IMR-90 (cell line): ENCODE measurements around the gene CST9L. TPM values are rescaled to one million over a fixed set of nuclear protein-coding genes. Genes with fewer than 3 reads are reported as not detected.
A peak's percentile ranks its signal among the peaks of the same experiment; 100 is the strongest.

Source experiments
- ATAC-seq: fragments of 200-7000 bp; cut with Tn5 transposase; 2 replicates; pipeline ENCODE4 v1.9.1; 2020; ENCODE audit warnings: low read depth, mild to moderate bottlenecking, moderate library complexity
- BruUV-seq: library from RNA; stranded (reverse); fragments of 400-500 nt; replicated peaks from 2 replicates; lab custom pipeline; 2021; lab: Mats Ljungman, UMichigan
- CTCF ChIA-PET: fragments of 300-600 bp; formaldehyde crosslinking; extraction: SDS; loops from one replicate; lab custom pipeline; 2021; ENCODE audit warnings: antibody characterized with exemption; lab: Yijun Ruan, JAX
- POLR2A ChIA-PET: fragments of 300-600 bp; sonication (Branson Sonifier 250); formaldehyde crosslinking; loops from one replicate; lab custom pipeline; 2022; ENCODE audit warnings: antibody characterized with exemption; ENCODE audit not compliant: unreplicated experiment; lab: Charles Lee
- DNase-seq: peaks from one replicate; pipeline ENCODE4 v3.0.0; 2013
- H2AFZ ChIP-seq: replicated peaks from 2 replicates; pipeline ENCODE3; 2013; ENCODE audit warnings: low read length, mild to moderate bottlenecking; ENCODE audit not compliant: poor library complexity
- H2AK5ac ChIP-seq: 2 replicates; pipeline ENCODE4 v1.6.1; 2013; ENCODE audit warnings: low read depth, low read length, inconsistent platforms
- H2AK9ac ChIP-seq: replicated peaks from 2 replicates; pipeline ENCODE3; 2013; ENCODE audit warnings: mild to moderate bottlenecking, low read depth, low read length, moderate library complexity; ENCODE audit not compliant: poor library complexity
- H2BK120ac ChIP-seq: 2 replicates; pipeline ENCODE4 v1.6.1; 2013; ENCODE audit warnings: low read depth, low read length, inconsistent platforms
- H2BK15ac ChIP-seq: 3 replicates; pipeline ENCODE4 v1.6.1; 2013; ENCODE audit warnings: low read depth, low read length, inconsistent platforms
- H2BK20ac ChIP-seq: 2 replicates; pipeline ENCODE4 v1.6.1; 2013; ENCODE audit warnings: low read depth, mild to moderate bottlenecking, inconsistent platforms, low read length, moderate library complexity
- H2BK5ac ChIP-seq: 2 replicates; pipeline ENCODE4 v1.6.1; 2013; ENCODE audit warnings: mild to moderate bottlenecking, low read depth, low read length, inconsistent platforms; ENCODE audit not compliant: poor library complexity, severe bottlenecking
- H3K14ac ChIP-seq: replicated peaks from 2 replicates; pipeline ENCODE4 v1.6.1; 2013; ENCODE audit warnings: low read depth, low read length, inconsistent platforms
- H3K18ac ChIP-seq: 2 replicates; pipeline ENCODE4 v1.6.1; 2013; ENCODE audit warnings: low read depth, low read length, control low read depth
- H3K23ac ChIP-seq: 2 replicates; pipeline ENCODE4 v1.6.1; 2013; ENCODE audit warnings: low read depth, low read length, inconsistent platforms
- H3K27ac ChIP-seq: 2 replicates; pipeline ENCODE4 v1.5.1; 2013; ENCODE audit warnings: mild to moderate bottlenecking, control low read depth, low read length; ENCODE audit not compliant: insufficient read depth
- H3K27me3 ChIP-seq: 2 replicates; pipeline ENCODE4 v1.6.1; 2013; ENCODE audit warnings: low read length; ENCODE audit not compliant: control insufficient read depth, insufficient read depth
- H3K36me3 ChIP-seq: 2 replicates; pipeline ENCODE4 v1.6.1; 2013; ENCODE audit warnings: low read length, mixed read lengths; ENCODE audit not compliant: control insufficient read depth, insufficient read depth
- H3K4ac ChIP-seq: 2 replicates; pipeline ENCODE4 v1.6.1; 2013; ENCODE audit warnings: low read depth, low read length, inconsistent platforms
- H3K4me1 ChIP-seq: 2 replicates; pipeline ENCODE4 v1.6.1; 2013; ENCODE audit warnings: low read length, mixed read lengths; ENCODE audit not compliant: control insufficient read depth, insufficient read depth
- H3K4me2 ChIP-seq: 2 replicates; pipeline ENCODE4 v1.6.1; 2013; ENCODE audit warnings: low read depth, mild to moderate bottlenecking, control low read depth, low read length, moderate library complexity
- H3K4me3 ChIP-seq: 2 replicates; pipeline ENCODE4 v1.5.1; 2013; ENCODE audit warnings: low read depth, mild to moderate bottlenecking, control low read depth, low read length, moderate library complexity; ENCODE audit not compliant: insufficient read depth
- H3K56ac ChIP-seq: 2 replicates; pipeline ENCODE4 v1.6.1; 2013; ENCODE audit warnings: low read length, inconsistent platforms; ENCODE audit not compliant: insufficient read depth; ENCODE audit errors: extremely low read depth
- H3K79me1 ChIP-seq, 2 experiments: 2 replicates each; pipeline ENCODE4 v1.6.1; 2013; ENCODE audit warnings: low read length in 2 of 2, inconsistent platforms in 1 of 2, low read depth in 1 of 2
- H3K9ac ChIP-seq: 2 replicates; pipeline ENCODE4 v1.6.1; 2013; ENCODE audit warnings: low read depth, low read length, control low read depth
- H3K9me1 ChIP-seq: 2 replicates; pipeline ENCODE4 v1.6.1; 2013; ENCODE audit warnings: low read length, inconsistent platforms; ENCODE audit not compliant: insufficient read depth
- H3K9me3 ChIP-seq: 2 replicates; pipeline ENCODE4 v1.6.1; 2013; ENCODE audit warnings: low read length; ENCODE audit not compliant: control insufficient read depth, insufficient read depth
- H4K20me1 ChIP-seq: 2 replicates; pipeline ENCODE4 v1.6.1; 2013; ENCODE audit warnings: low read length, inconsistent platforms; ENCODE audit not compliant: insufficient read depth
- H4K5ac ChIP-seq: 2 replicates; pipeline ENCODE4 v1.6.1; 2013; ENCODE audit warnings: mild to moderate bottlenecking, low read depth, low read length, control low read depth
- H4K8ac ChIP-seq, 2 experiments: 2 replicates each; pipeline ENCODE4 v1.6.1; 2013; ENCODE audit warnings: low read depth in 2 of 2, low read length in 2 of 2, control low read depth in 1 of 2, inconsistent platforms in 1 of 2
- H4K91ac ChIP-seq: 2 replicates; pipeline ENCODE4 v1.6.1; 2013; ENCODE audit warnings: low read depth, low read length, inconsistent platforms; ENCODE audit not compliant: insufficient read depth
- BHLHE40 ChIP-seq: fragments of 150-350 bp; IDR thresholded peaks from 2 replicates; pipeline ENCODE4 v1.6.1; 2016; ENCODE audit warnings: mild to moderate bottlenecking, low read depth, low read length
- CEBPB ChIP-seq: IDR thresholded peaks from 2 replicates; pipeline ENCODE4 v1.6.1; 2012; ENCODE audit warnings: low read depth, low read length, improper control_type of control experiment
- CHD1 ChIP-seq: IDR thresholded peaks from 2 replicates; pipeline ENCODE4 v1.6.1; 2012; ENCODE audit warnings: low read depth, low read length, improper control_type of control experiment
- FOS ChIP-seq: fragments of 150-350 bp; IDR thresholded peaks from 2 replicates; pipeline ENCODE4 v1.6.1; 2016; ENCODE audit warnings: low read depth, low read length
- MAFK ChIP-seq: IDR thresholded peaks from 2 replicates; pipeline ENCODE4 v1.6.1; 2012; ENCODE audit warnings: low read depth, low read length, improper control_type of control experiment
- MAZ ChIP-seq: IDR thresholded peaks from 2 replicates; pipeline ENCODE4 v1.6.1; 2012; ENCODE audit warnings: low read depth, mild to moderate bottlenecking, low read length, improper control_type of control experiment, moderate library complexity, borderline replicate concordance
- MXI1 ChIP-seq: IDR thresholded peaks from 2 replicates; pipeline ENCODE4 v1.6.1; 2012; ENCODE audit warnings: low read depth, mild to moderate bottlenecking, low read length, moderate library complexity, borderline replicate concordance
- NFE2L2 ChIP-seq: fragments of 150-350 bp; IDR thresholded peaks from 2 replicates; pipeline ENCODE4 v1.6.1; 2016; ENCODE audit warnings: low read depth, mild to moderate bottlenecking, low read length
- POLR2A ChIP-seq: IDR thresholded peaks from 2 replicates; pipeline ENCODE4 v1.6.1; 2012; ENCODE audit warnings: mild to moderate bottlenecking, low read depth, low read length
- RAD21 ChIP-seq: IDR thresholded peaks from 2 replicates; pipeline ENCODE4 v1.6.1; 2012; ENCODE audit warnings: low read length, improper control_type of control experiment
- RCOR1 ChIP-seq: IDR thresholded peaks from 2 replicates; pipeline ENCODE4 v1.6.1; 2012; ENCODE audit warnings: mild to moderate bottlenecking, low read length, improper control_type of control experiment; ENCODE audit not compliant: insufficient replicate concordance
- RFX5 ChIP-seq: IDR thresholded peaks from 2 replicates; pipeline ENCODE4 v1.8.0; 2012; ENCODE audit warnings: low read depth, mild to moderate bottlenecking, low read length, moderate library complexity
- SMC3 ChIP-seq: fragments of 150-350 bp; IDR thresholded peaks from 2 replicates; pipeline ENCODE4 v1.6.1; 2016; ENCODE audit warnings: low read depth, mild to moderate bottlenecking, antibody characterized with exemption, low read length, moderate library complexity
- WGBS, 2 experiments: methylation state at CpG; one replicate each; pipeline versions ENCODE4 v1.1.5 to v1.1.7; 2013; ENCODE audit warnings: missing lambda C conversion rate in 2 of 2; ENCODE audit not compliant: insufficient read length in 1 of 2; ENCODE audit errors: extremely low coverage in 2 of 2; 5-methylcytosine and 5-hydroxymethylcytosine counted together
- dilution Hi-C: fragments of 300-500 bp; cut with HindIII; formaldehyde crosslinking; loops from one replicate; pipeline ENCODE4 v1.14.3; 2018; ENCODE audit warnings: low sequenced_read_pairs; ENCODE audit not compliant: unreplicated experiment
- in situ Hi-C: fragments of 300-500 bp; cut with MboI; formaldehyde crosslinking; loops from 3 replicates; pipeline ENCODE4 v1.14.3; 2019; ENCODE audit warnings: low sequenced_read_pairs, inconsistent platforms, mixed read lengths
- intact Hi-C: fragments of 100-400 bp; cut with micrococcal nuclease; formaldehyde crosslinking; loops from 2 replicates; pipeline ENCODE4 v1.10.0; 2022
- polyA plus RNA-seq, 3 experiments: library from polyadenylated mRNA; depleted of rRNA; stranded (reverse); fragments of >200 nt; gene quantifications; 2 replicates each; pipeline ENCODE4 v1.2.3, GENCODE V29; 2012; ENCODE audit warnings: low replicate concordance in 1 of 3
- total RNA-seq: library from RNA; depleted of rRNA; stranded (reverse); fragments of >200 nt; gene quantifications from 2 replicates; pipeline ENCODE4 v1.2.3, GENCODE V29; 2012
- TF ChIP-seq, protein P1 (sequence below): conservative IDR thresholded peaks from 2 replicates; pipeline ENCODE4 v1.5.1; 2012; ENCODE audit warnings: mild to moderate bottlenecking, low read depth, low read length, improper control_type of control experiment
- TF ChIP-seq, protein P2 (sequence below): fragments of 150-350 bp; IDR thresholded peaks from 2 replicates; pipeline ENCODE4 v1.6.1; 2017; ENCODE audit warnings: mild to moderate bottlenecking, antibody characterized with exemption, low read length, low read depth

CST9L gene
- total and polyA plus RNA-seq, 2 of the 4 experiments (the other 2 are of a cell fraction) = not detected

DNA sequence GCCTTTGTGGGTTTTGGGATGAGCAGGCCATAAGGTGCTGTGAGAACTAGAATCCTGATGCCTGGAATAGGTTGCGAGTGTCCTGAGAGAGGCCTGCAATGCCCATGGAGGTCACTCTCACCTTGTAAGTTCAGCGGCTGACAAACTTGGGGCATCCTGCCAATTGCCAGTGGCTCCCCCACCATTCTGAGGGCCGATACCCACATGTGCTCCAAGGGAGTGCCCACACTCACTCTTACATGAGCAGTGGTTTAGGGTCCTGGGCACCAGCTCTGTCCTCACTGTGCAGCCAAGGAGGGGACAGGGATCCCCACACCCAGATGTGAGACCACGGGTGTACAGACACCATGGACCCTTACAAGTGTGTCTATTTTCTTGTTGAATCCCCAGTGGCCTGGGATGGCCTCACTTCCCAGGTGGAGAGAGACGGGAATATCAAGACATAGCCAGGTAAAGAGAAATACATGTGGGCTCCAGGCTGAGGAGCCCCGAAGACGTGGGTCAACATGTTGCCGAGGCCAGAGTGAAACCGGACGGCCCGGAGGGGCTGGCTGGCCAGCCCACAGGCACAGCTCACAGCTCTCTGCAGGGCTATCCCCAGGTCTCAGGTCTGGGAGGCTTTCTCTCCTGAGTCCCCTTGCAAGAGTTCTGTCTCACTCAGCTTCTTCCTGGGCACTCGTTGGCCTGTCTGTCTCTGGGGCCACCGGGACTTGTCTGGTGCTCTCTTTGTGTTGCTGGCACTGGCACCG is 39.4 kb upstream of the CST9L start:
- dilution Hi-C loops = no loop called here
- DNase-seq (no peak), ATAC-seq (no peak)
- Histone ChIP-seq H3K4me3 (no peak overlapping the region), H3K56ac (no peak overlapping the region), H3K23ac (no peak overlapping the region), H3K4ac (no peak overlapping the region), H3K9me3 (no peaks in the 10 kb centered on the region), H3K27me3 (peaks cover 28% of the 10 kb centered on the region), H3K9me1 (no peaks in the 10 kb centered on the region; the same call in 1 of the 2 replicates), H3K9ac (no peak overlapping the region), H2BK5ac (no peak overlapping the region), H3K4me2 (no peak overlapping the region), H2BK120ac (no peak overlapping the region), H3K27ac (no peak overlapping the region), H4K8ac (no peak overlapping the region), H3K18ac (no peak overlapping the region), H4K5ac (no peak overlapping the region), H3K36me3 (no peaks in the 10 kb centered on the region), H2AFZ (peak overlapping the region; percentile 28), H3K14ac (no peak overlapping the region), H2AK5ac (no peak overlapping the region), H2BK20ac (no peak overlapping the region), H2BK15ac (no peak overlapping the region), H4K91ac (no peak overlapping the region), H2AK9ac (no peak overlapping the region), H3K4me1 (no peaks in the 10 kb centered on the region), H3K79me1 (no peaks in the 10 kb centered on the region), H4K20me1 (no peaks in the 10 kb centered on the region)
- in situ Hi-C loops = loop anchor here (10.0 kb wide), 1 partner anchor 163 kb away; no protein-coding TSS in a partner anchor
- no TSS peak for BruUV-seq
- ChIA-PET POLR2A (no interaction called here), CTCF (interaction anchor here (0.7 to 2.9 kb wide), 3 partner anchors 166 to 258 kb away, joined by 4 to 16 read pairs (median 5); partner anchors contain the start of gene NXT1)
- 84% methylated on average over 7 of the region's 14 CpGs; no CpG with 5 or more reads in 1 of the 2 experiments for WGBS, 2 experiments
- intact Hi-C loops = loop anchor here (10.0 kb wide), 1 partner anchor 913 kb away; no protein-coding TSS in a partner anchor
- no peak for TF ChIP-seq MAFK
- TF ChIP-seq MXI1 = no peak
- TF ChIP-seq BHLHE40 = no peak
- no peak for TF ChIP-seq FOS
- TF ChIP-seq SMC3 = no peak
- no peak for TF ChIP-seq CHD1
- TF ChIP-seq RCOR1 = no peak
- TF ChIP-seq, protein P1, sequence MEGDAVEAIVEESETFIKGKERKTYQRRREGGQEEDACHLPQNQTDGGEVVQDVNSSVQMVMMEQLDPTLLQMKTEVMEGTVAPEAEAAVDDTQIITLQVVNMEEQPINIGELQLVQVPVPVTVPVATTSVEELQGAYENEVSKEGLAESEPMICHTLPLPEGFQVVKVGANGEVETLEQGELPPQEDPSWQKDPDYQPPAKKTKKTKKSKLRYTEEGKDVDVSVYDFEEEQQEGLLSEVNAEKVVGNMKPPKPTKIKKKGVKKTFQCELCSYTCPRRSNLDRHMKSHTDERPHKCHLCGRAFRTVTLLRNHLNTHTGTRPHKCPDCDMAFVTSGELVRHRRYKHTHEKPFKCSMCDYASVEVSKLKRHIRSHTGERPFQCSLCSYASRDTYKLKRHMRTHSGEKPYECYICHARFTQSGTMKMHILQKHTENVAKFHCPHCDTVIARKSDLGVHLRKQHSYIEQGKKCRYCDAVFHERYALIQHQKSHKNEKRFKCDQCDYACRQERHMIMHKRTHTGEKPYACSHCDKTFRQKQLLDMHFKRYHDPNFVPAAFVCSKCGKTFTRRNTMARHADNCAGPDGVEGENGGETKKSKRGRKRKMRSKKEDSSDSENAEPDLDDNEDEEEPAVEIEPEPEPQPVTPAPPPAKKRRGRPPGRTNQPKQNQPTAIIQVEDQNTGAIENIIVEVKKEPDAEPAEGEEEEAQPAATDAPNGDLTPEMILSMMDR = no peak
- TF ChIP-seq MAZ = no peak
- TF ChIP-seq, protein P2, sequence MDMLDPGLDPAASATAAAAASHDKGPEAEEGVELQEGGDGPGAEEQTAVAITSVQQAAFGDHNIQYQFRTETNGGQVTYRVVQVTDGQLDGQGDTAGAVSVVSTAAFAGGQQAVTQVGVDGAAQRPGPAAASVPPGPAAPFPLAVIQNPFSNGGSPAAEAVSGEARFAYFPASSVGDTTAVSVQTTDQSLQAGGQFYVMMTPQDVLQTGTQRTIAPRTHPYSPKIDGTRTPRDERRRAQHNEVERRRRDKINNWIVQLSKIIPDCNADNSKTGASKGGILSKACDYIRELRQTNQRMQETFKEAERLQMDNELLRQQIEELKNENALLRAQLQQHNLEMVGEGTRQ = no peak
- no peak for TF ChIP-seq CEBPB
- no peak for TF ChIP-seq NFE2L2
- TF ChIP-seq POLR2A = no peak
- TF ChIP-seq RFX5 = no peak
- TF ChIP-seq RAD21 = no peak
